Central memory CD8-positive, alpha-beta T cell (primary cell): ENCODE measurements around the gene ENOX1.
"Not testable (repeated sequence)": the region's sequence is repeated elsewhere in the genome, so short reads cannot be mapped to it uniquely, and the experiment has no call there.

Experiments used
- ATAC-seq: fragments of 150-1000 bp; cut with Tn5 transposase; replicated peaks from 2 replicates; pipeline ENCODE4 v1.10.0; 2022; ENCODE audit warnings: mild to moderate bottlenecking, moderate FRiP score, moderate number of reproducible peaks; ENCODE audit not compliant: poor library complexity, severe bottlenecking; ENCODE audit errors: extremely low read depth
- DNase-seq, 2 donors: peaks; one replicate each; pipeline ENCODE4 v3.0.0; 2021; ENCODE audit warnings: low spot score in 2 of 2
- H3K27ac Mint-ChIP-seq: one replicate; pipeline ENCODE4 v1.8.0; 2022; ENCODE audit warnings: low read depth, mild to moderate bottlenecking, moderate library complexity, mixed read lengths
- H3K27me3 Mint-ChIP-seq: one replicate; pipeline ENCODE4 v1.8.0; 2022; ENCODE audit warnings: mixed read lengths
- H3K36me3 Mint-ChIP-seq: one replicate; pipeline ENCODE4 v1.8.0; 2022; ENCODE audit warnings: mild to moderate bottlenecking, moderate library complexity, mixed read lengths; ENCODE audit not compliant: insufficient read depth
- H3K4me1 Mint-ChIP-seq: one replicate; pipeline ENCODE4 v1.8.0; 2022; ENCODE audit warnings: mixed read lengths
- H3K4me3 Mint-ChIP-seq: one replicate; pipeline ENCODE4 v1.8.0; 2022; ENCODE audit warnings: mild to moderate bottlenecking, moderate library complexity, mixed read lengths
- H3K9me3 Mint-ChIP-seq: one replicate; pipeline ENCODE4 v1.8.0; 2022; ENCODE audit warnings: mixed read lengths

The ENOX1 gene

DNA sequence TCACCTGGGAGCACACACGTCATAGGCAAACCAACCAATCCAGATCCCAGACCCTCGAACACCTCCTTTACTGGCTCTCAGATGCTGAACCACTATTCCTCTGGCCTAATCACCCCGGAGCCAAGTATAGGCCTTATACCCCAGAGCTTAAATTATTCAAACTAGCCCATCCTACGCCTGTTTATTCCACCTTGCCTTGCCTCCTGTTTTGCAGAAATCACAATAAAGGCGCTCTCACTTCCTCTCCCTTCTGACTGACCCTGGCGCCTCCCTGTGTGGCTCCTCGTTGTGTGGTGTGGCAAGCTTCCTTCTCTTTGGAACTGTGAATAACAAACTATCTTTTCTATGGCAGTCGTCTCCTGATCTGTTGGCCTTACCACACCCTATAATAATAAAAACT lies 354.9 kb downstream of the ENOX1 start:
- DNase-seq: no peak
- Mint-ChIP-seq H3K27me3 (no peaks in the 10 kb centered on the region), H3K27ac (no peak overlapping the region)

DNA sequence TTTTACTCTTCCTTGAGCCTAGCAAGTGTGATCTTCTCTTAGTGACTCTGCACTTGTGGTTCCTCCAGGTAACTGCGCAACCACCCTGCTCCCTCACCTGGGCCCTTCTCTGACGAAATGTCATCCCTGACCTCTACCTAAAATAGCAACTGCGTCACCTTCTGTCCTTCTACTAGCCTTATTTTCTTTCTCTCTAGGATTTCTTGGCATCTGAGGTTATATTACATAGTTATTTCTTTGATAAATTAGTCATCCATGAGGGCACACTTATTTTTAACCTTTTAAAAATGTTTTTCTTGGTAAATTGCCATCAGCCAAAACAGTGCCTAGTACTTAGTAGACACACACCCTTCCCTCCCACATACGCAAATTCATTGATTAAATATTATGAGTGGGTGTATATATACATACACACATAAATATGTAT lies 355.5 kb downstream of the ENOX1 start:
- no peaks in the 10 kb centered on the region for H3K9me3 Mint-ChIP-seq
- ATAC-seq (no peak), DNase-seq (no peak)
- no peaks in the 10 kb centered on the region for H3K4me1 Mint-ChIP-seq
- no peaks in the 10 kb centered on the region for H3K27me3 Mint-ChIP-seq
- no peaks in the 10 kb centered on the region for H3K36me3 Mint-ChIP-seq
- H3K4me3 Mint-ChIP-seq: no peak overlapping the region
- no peak overlapping the region for H3K27ac Mint-ChIP-seq

More for the DNA sequence above, 354.9 kb downstream of the ENOX1 start:
- H3K4me1 Mint-ChIP-seq: no peaks in the 10 kb centered on the region
- no peak overlapping the region for H3K4me3 Mint-ChIP-seq
- no peak for ATAC-seq
- H3K9me3 Mint-ChIP-seq: no peaks in the 10 kb centered on the region
- no peaks in the 10 kb centered on the region for H3K36me3 Mint-ChIP-seq

DNA sequence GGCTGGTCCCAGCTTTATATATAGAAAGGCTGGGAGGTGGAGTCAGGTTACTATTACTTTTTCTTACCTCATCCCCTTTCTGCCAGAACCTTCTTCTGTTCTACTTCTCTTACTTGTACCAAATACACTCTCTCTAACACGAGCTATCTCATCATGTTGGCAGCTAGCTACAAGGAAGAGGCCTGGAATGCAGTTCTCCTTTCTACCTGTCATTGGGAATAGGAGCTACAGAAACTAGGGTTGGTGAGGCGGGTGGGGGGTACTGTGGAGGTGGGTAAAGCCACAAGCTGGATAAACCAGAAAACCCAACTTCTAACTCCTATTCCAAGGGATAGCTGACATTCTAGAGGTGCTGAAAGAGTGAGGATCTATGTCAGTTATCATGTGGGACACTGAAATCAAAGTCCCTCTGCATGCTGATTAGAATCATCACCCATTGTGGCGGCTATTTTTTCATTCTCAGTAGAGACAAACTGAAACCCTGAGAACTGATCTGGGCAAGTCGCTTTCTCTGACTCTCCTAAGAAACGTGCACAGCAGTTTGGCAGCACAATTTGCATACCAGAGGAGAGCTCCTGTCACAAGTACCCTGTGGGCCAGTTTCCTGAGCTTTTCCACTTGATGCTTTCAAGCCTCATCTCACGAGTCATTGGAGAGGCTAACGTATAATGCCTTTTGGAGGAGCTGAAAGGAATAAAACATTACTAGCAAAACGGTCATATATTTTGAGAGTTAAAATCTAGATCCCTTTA lies 358.1 kb downstream of the ENOX1 start:
- no peak overlapping the region for H3K4me3 Mint-ChIP-seq

DNA sequence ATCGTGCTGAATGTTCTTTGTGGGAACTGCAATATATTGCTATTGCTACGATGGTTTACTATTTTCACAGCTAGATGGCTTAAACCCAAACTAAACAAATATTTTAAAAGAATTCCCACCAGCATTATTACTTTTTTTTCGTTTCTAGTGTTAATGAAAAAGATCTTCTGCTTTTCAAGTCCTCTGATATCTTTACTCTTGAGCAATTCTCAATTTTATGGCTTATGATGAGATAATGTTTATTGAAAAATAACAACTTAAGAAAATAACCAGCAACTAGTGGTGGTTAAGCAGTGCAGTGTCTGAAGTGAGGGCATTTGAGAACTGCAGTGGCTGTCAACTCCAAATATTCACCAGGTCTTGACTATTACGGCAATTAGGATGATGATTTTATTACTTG lies 360.4 kb downstream of the ENOX1 start:
- H3K36me3 Mint-ChIP-seq: no peaks in the 10 kb centered on the region
- H3K4me3 Mint-ChIP-seq: no peak overlapping the region
- no peaks in the 10 kb centered on the region for H3K27me3 Mint-ChIP-seq
- no peak overlapping the region for H3K27ac Mint-ChIP-seq
- no peaks in the 10 kb centered on the region for H3K4me1 Mint-ChIP-seq
- DNase-seq: no peak
- ATAC-seq: no peak
- H3K9me3 Mint-ChIP-seq: no peaks in the 10 kb centered on the region

More for the DNA sequence above, 358.1 kb downstream of the ENOX1 start:
- ATAC-seq: no peak
- Mint-ChIP-seq H3K27ac (no peak overlapping the region), H3K36me3 (no peaks in the 10 kb centered on the region), H3K27me3 (no peaks in the 10 kb centered on the region), H3K4me1 (no peaks in the 10 kb centered on the region), H3K9me3 (no peaks in the 10 kb centered on the region)
- DNase-seq: no peak

- DNase-seq (no peak), ATAC-seq (no peak)
- Mint-ChIP-seq H3K4me3 (no peak overlapping the region), H3K9me3 (no peaks in the 10 kb centered on the region), H3K4me1 (no peaks in the 10 kb centered on the region), H3K27ac (no peak overlapping the region), H3K36me3 (no peaks in the 10 kb centered on the region), H3K27me3 (peaks cover 8% of the 10 kb centered on the region)
Measured at GRCh38 chr13:43425234-43425633, 361.5 kb downstream of the ENOX1 start.

- no peak overlapping the region for H3K4me3 Mint-ChIP-seq
- peaks cover 11% of the 10 kb centered on the region for H3K27me3 Mint-ChIP-seq
- DNase-seq (no peak), ATAC-seq (no peak)
- no peak overlapping the region for H3K27ac Mint-ChIP-seq
- no peaks in the 10 kb centered on the region for H3K9me3 Mint-ChIP-seq
- H3K36me3 Mint-ChIP-seq: no peaks in the 10 kb centered on the region
- H3K4me1 Mint-ChIP-seq: no peaks in the 10 kb centered on the region
Measured at GRCh38 chr13:43424412-43424811, 362.4 kb downstream of the ENOX1 start.

DNA sequence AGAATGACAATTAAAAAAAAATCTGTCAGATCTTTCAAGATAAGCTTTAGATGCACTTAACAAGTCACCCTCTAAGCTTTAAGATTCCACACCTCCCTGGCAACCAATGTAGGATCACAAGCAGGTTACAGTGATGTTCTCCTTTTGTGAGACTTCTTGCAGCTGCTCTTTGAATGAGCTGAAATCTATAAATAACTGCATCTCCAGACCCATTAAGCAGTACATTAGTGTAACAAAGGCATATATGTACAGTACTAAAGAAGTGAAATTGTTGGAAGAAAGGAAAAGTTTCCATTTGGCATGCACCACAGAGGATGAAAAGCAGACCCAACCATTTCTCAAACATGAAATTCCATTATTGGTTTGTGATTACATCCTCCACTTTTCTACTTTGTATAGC lies 364.7 kb downstream of the ENOX1 start:
- no peak overlapping the region for H3K4me3 Mint-ChIP-seq
- H3K27me3 Mint-ChIP-seq: peaks cover 11% of the 10 kb centered on the region
- no peaks in the 10 kb centered on the region for H3K4me1 Mint-ChIP-seq
- H3K27ac Mint-ChIP-seq: no peak overlapping the region
- no peaks in the 10 kb centered on the region for H3K36me3 Mint-ChIP-seq
- no peaks in the 10 kb centered on the region for H3K9me3 Mint-ChIP-seq
- ATAC-seq: no peak
- DNase-seq: no peak

- ATAC-seq, H3K27ac Mint-ChIP-seq, H3K9me3 Mint-ChIP-seq, H3K4me1 Mint-ChIP-seq, H3K4me3 Mint-ChIP-seq, H3K36me3 Mint-ChIP-seq, DNase-seq: not testable (repeated sequence)
- H3K27me3 Mint-ChIP-seq: peaks cover 11% of the 10 kb centered on the region
Measured at GRCh38 chr13:43416842-43417241, 369.9 kb downstream of the ENOX1 start.

DNA sequence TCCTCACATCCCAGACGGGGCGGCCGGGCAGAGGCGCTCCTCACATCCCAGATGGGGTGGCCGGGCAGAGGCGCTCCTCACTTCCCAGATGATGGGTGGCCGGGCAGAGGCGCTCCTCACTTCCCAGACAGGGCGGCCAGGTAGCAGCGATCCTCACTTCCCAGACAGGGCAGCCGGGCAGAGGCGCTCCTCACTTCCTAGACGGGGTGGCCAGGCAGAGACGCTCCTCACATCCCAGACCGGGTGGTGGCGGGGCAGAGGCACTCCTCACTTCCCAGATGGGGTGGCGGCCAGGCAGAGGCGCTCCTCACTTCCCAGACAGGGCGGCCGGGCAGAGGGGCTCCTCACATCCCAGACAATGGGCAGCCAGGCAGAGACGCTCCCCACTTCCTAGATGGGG lies 370.4 kb downstream of the ENOX1 start:
- not testable (repeated sequence) for H3K36me3 Mint-ChIP-seq, DNase-seq, H3K4me1 Mint-ChIP-seq, H3K4me3 Mint-ChIP-seq, H3K9me3 Mint-ChIP-seq, ATAC-seq, H3K27ac Mint-ChIP-seq
- peaks cover 11% of the 10 kb centered on the region for H3K27me3 Mint-ChIP-seq

DNA sequence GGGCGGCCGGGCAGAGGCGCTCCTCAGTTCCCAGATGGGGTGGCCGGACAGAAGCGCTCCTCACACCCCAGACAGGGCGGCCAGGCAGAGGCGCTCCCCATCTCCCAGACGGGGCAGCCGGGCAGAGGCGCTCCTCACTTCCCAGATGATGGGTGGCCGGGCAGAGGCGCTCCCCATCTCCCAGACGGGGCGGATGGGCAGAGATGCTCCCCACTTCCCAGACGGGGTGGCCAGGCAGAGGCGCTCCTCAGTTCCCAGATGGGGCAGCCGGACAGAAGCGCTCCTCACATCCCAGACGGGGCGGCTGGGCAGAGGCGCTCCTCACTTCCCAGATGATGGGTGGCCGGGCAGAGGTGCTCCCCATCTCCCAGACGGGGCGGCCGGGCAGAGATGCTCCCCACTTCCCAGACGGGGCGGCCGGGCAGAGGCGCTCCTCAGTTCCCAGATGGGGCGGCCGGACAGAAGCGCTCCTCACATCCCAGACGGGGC lies 370.8 kb downstream of the ENOX1 start:
- DNase-seq, H3K36me3 Mint-ChIP-seq, H3K9me3 Mint-ChIP-seq, H3K27ac Mint-ChIP-seq, H3K4me3 Mint-ChIP-seq, H3K4me1 Mint-ChIP-seq, ATAC-seq: not testable (repeated sequence)
- peaks cover 11% of the 10 kb centered on the region for H3K27me3 Mint-ChIP-seq

DNA sequence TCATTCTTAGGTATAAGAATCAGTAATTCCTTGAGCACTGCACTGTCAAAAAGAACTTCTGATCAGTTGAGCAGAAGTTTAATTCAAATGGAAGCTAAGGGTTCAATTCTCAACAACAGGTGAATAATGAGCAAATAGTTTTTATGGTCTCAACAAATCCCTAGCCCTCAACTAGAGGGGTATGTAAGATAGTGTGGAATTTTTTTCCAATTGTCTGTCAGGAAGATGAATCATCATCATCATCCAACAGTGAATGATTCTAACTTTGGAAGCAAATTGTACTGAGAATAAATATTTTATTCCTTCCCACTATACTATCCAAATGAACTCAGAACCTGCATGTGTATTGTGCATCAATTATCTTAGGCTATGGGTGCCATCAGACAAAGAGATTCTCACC lies 372.7 kb downstream of the ENOX1 start:
- H3K27ac Mint-ChIP-seq: no peak overlapping the region
- DNase-seq (no peak), ATAC-seq (no peak)
- H3K4me3 Mint-ChIP-seq: no peak overlapping the region
- peaks cover 1% of the 10 kb centered on the region for H3K36me3 Mint-ChIP-seq
- no peaks in the 10 kb centered on the region for H3K27me3 Mint-ChIP-seq
- H3K4me1 Mint-ChIP-seq: no peaks in the 10 kb centered on the region
- H3K9me3 Mint-ChIP-seq: no peaks in the 10 kb centered on the region

DNA sequence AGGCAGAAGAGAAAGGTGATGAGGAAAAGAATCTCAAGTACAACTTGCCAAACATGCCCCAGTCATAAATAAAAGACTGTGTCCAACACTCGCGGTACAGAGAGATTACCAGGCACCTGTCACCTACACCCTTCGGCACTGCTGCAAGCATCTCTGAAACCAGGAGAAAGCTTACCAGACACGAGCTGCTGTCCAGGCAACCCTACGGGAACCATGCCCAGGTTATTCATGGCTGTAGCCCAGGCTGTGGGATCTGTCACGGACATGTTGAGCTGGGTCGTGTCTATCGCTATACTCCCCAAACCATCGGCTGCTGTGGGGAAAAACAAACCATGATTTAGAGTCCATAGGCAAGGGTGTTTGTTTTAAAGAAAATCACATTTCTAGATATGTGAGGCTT lies 375.0 kb downstream of the ENOX1 start:
- H3K36me3 Mint-ChIP-seq: peaks cover 1% of the 10 kb centered on the region
- H3K27me3 Mint-ChIP-seq: peaks cover 17% of the 10 kb centered on the region
- H3K27ac Mint-ChIP-seq: no peak overlapping the region
- no peaks in the 10 kb centered on the region for H3K9me3 Mint-ChIP-seq
- ATAC-seq (no peak), DNase-seq (no peak)
- no peaks in the 10 kb centered on the region for H3K4me1 Mint-ChIP-seq
- H3K4me3 Mint-ChIP-seq: no peak overlapping the region

GRCh38 chr13:43411211-43411610 lies 375.6 kb downstream of the ENOX1 start:
- DNase-seq: no peak
- no peaks in the 10 kb centered on the region for H3K4me1 Mint-ChIP-seq

More at GRCh38 chr13:43411211-43411610, 375.6 kb downstream of the ENOX1 start:
- Mint-ChIP-seq H3K4me3 (no peak overlapping the region), H3K27me3 (peaks cover 19% of the 10 kb centered on the region), H3K9me3 (no peaks in the 10 kb centered on the region), H3K36me3 (peaks cover 1% of the 10 kb centered on the region), H3K27ac (no peak overlapping the region)
- no peak for ATAC-seq
